Stimulated activated CD8-positive, alpha-beta memory T cell treated with anti-CD3 and anti-CD28 coated beads, Interleukin-7, amount 100 ng/mL, for 24 hours (primary cell): Measurements from ENCODE around the gene PPM1D.
"Not testable (repeated sequence)": the region's sequence is repeated elsewhere in the genome, so short reads cannot be mapped to it uniquely, and the experiment has no call there.

ENCODE experiments used
- DNase-seq: peaks from one replicate; pipeline ENCODE4 v3.0.0-alpha.2; 2020; ENCODE audit warnings: low read depth

Gene PPM1D

DNA sequence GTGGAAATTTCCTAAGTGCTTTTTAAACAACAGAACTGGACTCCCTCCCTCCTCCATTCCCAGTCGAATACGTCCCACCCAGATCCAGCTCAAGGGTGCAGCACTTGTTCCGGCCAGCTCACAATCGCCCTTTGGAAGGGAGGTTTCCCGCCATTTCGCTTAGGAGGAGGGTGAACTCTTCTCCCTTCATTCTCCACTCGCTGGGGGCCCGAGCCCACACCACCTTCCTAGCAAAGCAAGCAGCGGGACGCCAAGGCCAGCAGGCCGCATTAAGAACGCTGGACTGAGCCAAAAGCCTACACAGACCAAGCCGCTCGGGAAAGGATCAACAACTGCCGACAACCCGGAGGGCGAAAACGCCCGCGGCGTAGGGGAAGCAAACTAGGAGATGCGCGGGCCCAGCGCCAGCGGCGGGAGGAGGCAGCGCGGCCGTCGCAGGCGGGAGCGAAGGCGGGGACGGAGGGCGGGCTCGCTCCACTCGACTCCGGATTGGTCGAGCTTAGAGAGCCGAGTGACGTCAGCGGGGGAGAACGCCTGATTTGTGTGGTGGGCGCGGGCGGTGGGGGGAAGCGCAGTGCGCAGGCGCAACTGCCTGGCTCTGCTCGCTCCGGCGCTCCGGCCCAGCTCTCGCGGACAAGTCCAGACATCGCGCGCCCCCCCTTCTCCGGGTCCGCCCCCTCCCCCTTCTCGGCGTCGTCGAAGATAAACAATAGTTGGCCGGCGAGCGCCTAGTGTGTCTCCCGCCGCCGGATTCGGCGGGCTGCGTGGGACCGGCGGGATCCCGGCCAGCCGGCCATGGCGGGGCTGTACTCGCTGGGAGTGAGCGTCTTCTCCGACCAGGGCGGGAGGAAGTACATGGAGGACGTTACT lies at the start of gene PPM1D:
Gene PPM1D, plus strand, starts transcription at position 574 of the 870 bp plus-strand sequence. Its CDS starts 222 bp downstream, at position 796.
- peak; percentile 94 for DNase-seq

DNA sequence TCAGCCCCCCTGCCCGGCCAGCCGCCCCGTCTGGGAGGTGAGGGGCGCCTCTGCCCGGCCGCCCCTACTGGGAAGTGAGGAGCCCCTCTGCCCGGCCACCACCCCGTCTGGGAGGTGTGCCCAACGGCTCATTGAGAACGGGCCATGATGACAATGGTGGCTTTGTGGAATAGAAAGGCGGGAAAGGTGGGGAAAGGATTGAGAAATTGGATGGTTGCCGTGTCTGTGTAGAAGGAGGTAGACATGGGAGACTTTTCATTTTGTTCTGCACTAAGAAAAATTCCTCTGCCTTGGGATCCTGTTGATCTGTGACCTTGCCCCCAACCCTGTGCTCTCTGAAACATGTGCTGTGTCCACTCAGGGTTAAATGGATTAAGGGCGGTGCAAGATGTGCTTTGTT lies 47.7 kb upstream of the PPM1D start:
- DNase-seq = not testable (repeated sequence)

DNA sequence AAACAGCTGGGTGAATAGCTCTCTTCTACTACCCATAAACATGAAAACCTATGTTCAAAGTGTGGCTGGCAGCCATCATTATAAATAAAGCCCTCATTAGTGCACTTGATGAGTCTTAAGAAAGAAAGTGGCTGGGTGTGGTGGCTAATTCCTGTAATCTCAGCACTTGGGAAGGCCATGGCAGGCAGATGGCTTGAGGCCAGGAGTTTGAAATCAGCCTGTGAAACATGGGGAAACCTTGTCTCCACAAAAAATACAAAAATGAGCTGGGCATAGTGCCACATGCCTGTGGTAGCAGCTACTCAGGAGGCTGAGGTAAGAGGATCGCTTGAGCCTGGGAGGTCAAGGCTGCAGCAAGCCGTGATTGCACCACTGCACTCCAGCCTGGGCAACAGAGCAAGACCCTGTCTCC lies 45.6 kb upstream of the PPM1D start:
- no peak for DNase-seq

DNA sequence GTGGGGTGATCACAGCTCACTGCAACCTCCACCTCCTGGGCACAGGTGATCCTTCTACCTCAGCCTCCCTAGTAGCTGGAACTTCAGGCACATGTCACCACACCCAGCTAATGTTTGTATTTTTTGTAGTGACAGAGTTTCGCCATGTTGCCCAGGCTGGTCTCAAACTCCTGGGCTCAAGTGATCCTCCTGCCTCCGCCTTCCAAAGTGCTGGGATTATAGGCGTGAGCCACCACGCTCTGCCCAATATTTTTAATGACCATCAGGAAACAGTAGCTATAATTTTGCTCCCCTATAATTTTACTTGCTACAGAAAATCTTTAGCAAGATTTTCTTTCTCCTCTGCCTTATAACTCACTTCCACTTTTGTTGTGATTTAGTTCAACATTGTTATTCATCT lies 44.2 kb upstream of the PPM1D start:
- no peak for DNase-seq

DNA sequence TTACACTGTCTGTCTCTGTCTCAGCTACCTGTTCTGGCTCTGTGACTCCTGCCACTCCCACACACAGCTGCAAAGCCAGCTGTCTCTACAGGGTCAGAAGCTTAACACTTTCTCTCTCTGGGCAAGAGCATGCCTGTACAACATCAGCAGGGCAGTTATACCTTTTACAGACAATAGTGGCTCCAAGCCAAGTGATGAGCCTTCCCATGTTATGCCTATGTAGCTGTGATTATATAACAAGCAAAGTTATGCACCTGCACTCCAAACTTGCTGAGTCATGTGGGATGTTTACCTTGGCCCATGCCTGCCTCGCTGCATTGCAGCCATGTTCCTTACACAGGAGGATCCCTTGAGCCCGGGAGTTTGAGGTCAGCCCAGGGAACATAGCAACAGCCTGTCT lies 42.2 kb upstream of the PPM1D start:
- DNase-seq = no peak

DNA sequence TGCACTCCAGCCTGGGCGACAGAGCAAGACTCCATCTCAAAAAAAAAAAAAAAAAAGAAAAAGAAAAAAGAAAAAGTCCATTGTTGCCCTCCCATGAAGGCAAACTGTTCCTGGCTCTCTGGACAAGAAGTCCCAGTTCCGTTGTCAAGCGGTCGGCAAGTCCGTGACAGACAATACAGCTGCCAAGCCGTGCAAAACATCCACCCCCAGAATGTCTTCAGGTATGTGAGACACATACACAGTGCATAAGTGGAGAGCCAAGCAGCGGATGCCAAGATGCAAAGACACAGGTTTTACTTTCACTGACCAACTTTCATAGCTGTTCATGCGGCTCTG lies 40.4 kb upstream of the PPM1D start:
- no peak for DNase-seq

DNA sequence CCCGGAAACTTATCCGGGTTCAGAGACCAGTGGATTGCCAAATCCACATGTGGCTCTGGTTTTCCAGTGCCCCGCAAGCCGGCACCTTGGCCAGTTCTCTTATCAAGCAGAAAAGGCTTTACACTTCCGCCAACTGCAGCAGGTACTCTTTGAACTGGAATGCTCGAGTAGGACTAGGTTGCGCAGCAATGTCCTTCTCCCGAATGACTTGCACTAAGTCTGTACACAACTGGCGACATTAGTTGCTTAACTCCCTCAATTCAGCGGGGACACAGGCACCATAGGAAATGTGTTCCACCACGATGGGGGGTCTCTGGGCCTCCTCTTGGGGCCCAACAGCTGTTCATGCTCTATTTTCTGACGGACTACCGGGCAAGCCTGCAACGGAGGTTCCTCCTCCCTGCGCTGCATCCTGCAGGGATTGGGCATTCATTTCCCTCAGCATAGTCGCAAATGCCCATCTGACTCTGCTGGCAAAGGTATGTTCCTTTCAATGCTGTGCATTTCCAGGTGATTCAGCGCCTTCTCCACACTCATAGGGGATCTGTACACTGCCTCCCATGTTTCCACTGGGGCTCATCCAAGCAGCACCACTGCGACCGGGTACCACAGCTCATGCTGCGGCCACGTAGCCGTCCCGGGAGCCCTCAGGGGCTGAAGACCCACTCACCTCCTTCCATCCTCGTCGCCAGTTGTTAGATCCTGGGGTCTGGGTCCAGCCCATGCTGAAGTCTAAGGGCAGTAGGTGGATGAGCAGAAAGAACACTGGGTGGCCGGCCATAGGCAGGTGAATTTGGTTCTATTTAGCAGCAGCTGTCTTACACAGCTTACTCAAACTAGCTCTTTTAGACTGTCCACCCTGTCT lies 39.8 kb upstream of the PPM1D start:
- no peak for DNase-seq

DNA sequence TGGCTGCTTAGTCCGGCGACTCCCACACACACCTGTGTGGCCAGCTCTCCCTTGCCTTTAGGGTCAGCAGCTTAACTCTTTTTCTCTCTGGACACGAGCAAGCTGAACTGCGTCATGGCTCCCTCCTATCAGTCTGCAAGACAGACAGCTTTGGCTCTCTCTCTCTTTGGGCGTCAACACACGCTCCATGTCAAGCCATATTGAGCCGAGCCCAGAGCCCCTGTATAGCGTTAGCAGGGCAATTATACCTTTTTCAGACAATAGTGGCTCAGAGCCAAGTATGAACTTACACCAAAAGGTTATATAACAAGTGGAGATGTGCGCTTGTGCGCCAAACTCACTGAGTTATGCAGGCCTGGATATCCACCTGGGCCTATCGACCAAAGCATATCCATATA lies 39.1 kb upstream of the PPM1D start:
- no peak for DNase-seq

DNA sequence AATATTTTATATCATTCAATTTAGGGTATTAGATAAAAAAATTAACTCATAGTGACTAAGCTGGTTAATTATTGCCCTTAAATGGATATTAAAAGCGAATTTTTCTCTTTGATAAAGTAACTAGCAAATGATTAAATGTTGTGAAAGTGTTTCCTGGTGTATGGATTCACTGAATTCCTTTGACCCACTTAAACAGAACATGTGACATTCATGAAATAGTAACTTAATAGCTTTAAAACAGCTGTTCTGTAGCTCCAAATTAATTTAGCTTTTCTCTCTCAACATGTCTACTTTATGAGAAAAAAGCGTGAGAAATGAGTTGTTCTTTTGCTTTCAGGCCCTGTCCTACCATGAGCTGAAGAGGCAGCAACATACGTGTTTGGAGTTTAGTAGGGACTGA lies 37.6 kb upstream of the PPM1D start:
- no peak for DNase-seq

DNA sequence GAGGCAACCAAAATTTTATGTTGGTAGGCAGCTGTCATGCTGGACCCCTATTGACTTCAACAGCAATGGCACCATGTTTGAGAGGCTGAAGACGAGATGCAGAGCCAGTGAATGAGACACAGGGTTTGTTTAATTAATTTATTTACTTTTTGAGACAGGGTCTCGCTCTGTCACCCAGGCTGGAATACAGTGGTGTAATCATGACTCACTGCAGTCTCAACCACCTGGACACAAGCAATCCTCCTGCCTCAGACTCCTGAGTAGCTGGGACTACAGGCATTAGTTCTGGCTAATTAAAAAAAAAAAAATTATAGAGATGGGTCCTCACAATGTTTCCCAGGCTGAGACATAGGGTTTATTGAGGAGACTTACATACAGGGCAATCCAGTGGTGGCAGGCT lies 36.2 kb upstream of the PPM1D start:
- no peak for DNase-seq

DNA sequence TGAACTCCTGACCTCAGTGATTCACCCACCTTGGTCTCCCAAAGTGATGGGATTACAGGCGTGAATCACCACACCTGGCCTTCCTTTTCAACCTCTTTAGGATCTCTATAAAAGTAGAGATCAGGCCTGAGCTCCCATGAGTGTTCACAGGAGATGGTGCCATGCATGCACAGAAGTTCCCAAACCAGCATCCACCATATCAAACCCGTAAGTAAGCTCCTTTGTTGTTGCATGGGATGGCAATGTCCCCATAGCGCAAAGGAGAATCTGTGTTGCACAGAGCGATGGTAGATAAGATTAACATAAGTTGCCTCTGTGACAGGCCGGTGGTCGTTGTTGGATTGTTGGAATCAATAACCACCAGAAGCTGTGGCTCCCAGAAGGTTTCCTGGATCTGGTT lies 34.8 kb upstream of the PPM1D start:
- DNase-seq = no peak

DNA sequence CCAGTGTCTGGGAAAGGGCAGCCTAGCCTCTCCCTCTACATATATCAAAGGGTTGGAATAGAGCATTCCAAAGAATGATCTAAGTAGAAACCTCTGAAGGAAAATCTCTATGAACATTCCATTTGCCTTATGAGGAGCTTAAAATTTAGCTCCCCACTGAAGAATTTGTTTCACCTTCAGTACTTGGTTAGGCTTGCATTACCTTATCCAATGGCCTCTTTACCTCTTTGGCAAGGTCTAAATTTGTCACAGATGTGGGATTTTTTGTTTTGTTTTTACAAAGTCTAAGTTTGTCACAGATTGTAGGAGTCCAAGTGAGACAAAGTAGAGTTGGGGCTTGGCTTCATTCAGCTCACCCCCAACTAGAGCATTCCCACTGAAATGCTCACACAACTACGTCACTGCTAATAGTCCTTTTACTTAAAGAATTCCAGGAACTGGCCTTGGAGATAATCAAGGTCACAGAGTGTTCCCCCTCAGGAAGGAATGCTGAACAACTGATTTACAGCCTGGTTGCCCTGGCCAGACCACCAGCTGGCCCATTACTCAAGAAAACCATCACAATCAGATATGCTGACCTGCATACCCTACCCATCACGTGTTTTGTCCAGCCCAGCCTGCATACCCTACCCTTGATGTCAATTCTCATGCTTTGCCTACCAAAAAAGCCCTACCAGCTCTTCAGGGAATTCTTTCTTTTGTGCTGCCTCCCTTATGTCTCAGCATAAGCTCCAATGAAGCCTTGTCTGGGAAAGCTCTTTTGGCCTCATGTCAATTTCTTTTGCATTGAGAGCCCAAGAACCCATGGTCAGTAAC lies 26.5 kb upstream of the PPM1D start:
- no peak for DNase-seq

DNA sequence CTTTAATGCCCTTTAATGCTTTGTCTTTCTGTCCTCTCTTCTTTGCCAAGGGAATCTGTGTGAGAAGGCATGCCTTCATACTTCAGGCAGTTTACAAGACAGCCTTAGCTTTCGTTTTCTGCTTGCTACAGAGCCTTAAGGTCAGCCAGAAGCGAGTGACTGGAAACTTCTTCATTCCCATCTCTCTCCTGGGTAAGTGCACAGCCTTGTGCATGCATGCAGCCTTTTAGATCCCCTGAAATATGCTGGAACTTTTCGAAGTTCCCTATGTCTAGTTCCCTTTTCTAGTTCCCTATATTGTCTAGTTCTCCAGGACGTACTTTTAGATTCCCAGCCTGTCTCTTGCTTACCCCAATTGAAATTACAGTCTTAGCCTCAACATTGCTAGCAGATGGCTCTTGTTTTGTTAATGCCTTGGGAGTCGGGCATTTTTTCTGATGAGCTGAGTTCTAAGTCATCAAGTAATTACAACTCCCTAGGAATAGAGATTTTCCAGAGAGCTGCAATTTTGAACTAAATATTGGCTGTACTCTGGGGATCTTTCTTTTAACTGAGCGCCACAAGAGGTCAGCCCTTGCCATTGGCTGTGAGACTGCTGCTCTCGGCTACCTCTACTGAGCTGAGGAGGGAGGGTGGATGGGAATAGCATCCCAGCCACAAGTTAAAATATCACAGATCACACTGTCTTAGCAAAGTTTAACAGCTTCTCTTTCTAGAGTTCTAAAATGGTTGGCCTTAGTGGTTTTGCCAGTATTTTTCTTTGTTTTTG lies 22.7 kb upstream of the PPM1D start:
- DNase-seq = no peak

DNA sequence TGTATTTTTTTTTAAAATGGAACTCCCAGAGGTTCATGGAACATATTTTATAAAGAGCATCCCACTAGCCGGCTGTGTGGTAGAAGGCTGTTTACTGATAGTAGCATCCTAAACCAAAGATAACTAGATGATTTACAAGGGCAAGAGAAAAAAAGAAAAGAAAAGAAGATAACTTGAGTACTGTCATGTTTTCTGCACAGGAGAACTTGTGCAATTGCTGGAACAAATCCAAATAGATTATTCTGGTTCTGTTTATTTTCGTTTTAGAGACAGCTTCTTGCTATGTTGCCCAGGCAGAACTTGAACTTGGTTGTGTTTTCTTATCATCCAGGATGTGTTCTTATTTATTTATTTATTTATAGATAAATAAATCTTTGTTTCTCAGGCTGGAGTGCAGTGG lies 20.9 kb upstream of the PPM1D start:
- no peak for DNase-seq

DNA sequence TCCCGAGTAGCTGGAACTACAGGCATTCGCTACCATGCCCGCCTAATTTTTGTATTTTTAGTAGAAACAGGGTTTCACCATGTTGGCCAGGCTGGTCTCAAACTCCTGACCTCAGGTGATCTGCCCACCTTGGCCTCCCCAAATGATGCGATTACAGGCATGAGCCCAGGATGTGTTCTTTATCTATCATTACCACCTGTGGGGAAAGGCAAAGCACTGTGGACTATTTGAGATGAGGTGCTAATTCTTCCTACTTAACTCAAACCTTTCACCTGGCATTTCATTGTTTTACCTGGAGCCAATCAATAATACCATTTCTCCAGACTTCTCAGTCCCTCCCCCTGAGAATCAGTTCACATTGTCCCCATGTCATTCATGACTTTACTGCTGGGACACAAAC lies 20.4 kb upstream of the PPM1D start:
- DNase-seq = no peak

DNA sequence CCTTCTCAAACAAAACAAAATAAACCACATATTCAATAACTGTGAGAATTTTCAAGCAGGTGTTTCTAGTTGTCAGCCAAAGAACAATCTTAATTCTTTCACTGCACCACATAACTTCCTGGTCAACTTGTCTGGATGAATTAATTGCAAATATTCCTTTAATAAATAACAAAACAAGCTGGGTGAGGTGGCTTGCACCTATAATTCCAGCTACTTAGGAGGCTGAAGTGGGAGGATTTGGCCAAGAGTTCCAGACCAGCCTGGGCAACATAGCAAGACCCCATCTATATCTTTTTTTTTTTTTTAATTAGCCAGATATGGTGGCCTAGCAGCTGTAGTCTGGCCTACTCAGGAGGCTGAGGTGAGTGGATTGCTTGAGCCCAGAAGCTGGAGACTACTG lies 17.0 kb upstream of the PPM1D start:
- no peak for DNase-seq

DNA sequence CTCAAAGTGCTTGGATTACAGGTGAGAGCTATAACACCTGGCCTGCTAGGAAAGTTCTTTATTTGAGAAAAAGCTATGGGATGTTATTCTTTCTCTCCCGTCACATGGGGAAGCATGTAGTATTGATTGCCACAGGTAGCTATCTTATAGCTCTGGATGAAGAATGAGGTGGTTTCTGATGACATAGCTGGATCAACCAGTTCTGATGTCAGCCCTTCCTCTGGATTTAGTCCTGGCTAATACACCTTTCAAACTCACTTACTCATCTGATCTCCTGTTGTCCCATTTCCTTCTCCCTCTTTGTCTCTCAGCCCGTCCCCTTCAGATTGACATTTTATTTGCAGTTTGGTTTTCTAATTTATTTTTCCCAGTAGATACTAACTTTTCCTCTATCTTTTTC lies 14.1 kb upstream of the PPM1D start:
- no peak for DNase-seq

DNA sequence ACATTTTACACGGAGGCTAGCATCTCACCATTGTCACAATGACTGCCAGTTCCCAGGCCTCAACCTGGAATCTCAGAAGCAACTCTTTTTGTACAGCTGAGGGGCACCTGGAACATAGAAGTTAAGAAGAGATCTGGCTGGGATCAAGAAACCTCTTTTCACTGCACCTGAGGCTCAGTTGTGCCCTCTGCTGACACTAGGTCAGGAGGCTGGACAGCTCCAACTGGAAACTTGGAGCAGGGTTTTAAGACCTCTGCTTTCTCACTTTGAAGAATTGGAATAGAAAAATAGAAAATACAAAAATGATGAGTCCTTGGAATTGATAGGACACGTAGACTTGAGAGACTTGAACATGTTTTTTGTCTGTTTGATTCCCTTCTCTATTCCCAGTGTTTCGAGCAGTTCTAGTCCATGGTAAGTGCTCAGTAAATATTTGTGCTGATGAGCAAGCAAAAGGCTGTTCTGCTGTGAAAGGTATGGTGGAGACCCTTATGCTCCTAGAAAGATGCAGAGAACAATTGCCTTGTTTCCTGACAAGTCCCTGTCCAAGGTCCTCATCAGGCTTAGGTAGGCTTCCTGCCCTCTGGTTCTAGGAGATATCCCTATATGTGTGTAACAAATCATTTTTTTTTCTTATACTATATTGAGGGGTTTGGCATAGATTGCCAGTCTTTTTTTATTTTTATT lies 13.6 kb upstream of the PPM1D start:
- DNase-seq = no peak

DNA sequence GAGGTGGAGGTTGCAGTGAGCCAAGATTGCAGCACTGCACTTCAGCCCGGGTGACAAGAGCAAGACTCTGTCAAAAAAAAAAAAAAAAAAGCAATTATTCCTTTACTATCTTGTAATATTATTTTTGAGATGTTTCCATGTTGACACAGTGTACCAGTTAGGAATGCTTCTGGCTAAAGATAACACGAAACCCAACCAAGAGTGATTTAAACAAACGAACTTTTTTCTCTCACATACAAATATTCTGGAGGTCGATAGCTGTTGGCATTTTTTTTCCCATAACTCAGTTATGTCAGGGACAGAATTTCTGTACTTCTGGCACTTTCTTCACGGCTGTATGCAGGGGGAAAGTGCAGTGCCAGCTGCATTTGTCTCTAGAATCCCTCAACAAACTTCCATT lies 9.9 kb upstream of the PPM1D start:
- DNase-seq = no peak

DNA sequence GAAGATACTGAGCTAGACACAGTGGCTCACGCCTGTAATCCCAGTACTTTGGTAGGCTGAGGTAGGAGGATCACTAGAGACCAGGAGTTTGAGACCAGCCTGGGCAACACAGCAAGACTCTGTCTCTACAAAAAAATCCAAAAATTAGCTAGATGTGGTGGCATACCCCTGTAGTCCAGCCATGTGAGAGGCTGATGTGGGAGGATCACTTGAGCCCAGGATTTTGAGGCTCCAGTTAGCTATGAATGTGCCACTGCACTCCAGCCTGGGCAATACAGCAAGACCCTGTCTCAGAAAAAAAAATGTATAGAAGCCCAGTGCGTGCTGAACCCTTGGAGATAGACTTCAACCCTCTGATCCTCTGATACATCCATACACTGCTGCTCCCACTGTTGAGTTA lies 7.2 kb upstream of the PPM1D start:
- no peak for DNase-seq

DNA sequence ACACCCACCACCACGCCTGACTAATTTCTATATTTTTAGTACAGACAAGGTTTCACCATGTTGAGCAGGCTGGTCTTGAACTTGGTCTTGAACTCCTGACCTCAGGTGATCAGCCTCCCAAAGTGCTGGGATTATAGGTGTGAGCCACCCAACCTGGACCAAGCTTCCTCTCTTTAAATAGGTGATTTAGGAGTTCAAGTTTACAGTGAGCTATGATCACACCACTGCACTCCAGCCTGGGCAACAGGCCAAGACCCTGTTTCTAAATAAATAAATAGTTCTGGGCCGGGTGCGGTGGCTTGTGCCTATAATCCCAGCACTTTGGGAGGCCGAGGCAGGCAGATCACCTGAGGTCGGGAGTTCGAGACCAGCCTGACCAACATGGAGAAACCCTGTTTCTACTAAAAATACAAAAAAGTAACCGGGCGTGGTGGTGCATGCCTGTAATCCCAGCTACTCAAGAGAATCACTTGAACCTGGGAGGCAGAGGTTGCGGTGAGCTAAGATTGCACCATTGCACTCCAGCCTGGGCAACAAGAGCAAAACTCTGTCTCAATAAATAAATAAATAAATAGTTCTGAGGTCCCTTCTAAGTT lies 6.5 kb upstream of the PPM1D start:
- DNase-seq = not testable (repeated sequence)
